SHP77 treated with DMSO at 0.1 percent for 48 hours (cell line): Measurements from ENCODE around the gene PRXL2A.

Experiments
- DNase-seq: peaks from one replicate; lab custom pipeline; 2025; lab: John Stamatoyannopoulos, UW

The PRXL2A gene

GRCh38 chr10:80444646-80445319 lies 36.4 kb downstream of the PRXL2A start:
- DNase-seq, result no peak

GRCh38 chr10:80447436-80448190 lies 39.3 kb downstream of the PRXL2A start:
- no peak for DNase-seq

- DNase-seq, result no peak
Measured at GRCh38 chr10:80448209-80448942, 40.0 kb downstream of the PRXL2A start.

GRCh38 chr10:80449520-80449919 lies 41.2 kb downstream of the PRXL2A start:
- DNase-seq, result no peak

- no peak for DNase-seq
Measured at GRCh38 chr10:80451132-80451531, 42.8 kb downstream of the PRXL2A start.

- no peak for DNase-seq
Measured at GRCh38 chr10:80452069-80452468, 43.7 kb downstream of the PRXL2A start.

GRCh38 chr10:80452640-80453039 lies 44.3 kb downstream of the PRXL2A start:
- DNase-seq, result no peak

GRCh38 chr10:80453056-80453841 lies 44.9 kb downstream of the PRXL2A start:
- DNase-seq, result no peak

GRCh38 chr10:80453842-80454512 lies 45.6 kb downstream of the PRXL2A start, which contains the start of gene TSPAN14:
Gene TSPAN14 (plus strand): TSS chr10:80454310. CDS start chr10:80489234, 34,924 bp downstream.
- no peak for DNase-seq

GRCh38 chr10:80454513-80455460 lies 46.4 kb downstream of the PRXL2A start:
- DNase-seq, result no peak

GRCh38 chr10:80455461-80456349 lies 47.4 kb downstream of the PRXL2A start:
- no peak for DNase-seq

- no peak for DNase-seq
Measured at GRCh38 chr10:80457554-80458262, 49.4 kb downstream of the PRXL2A start.

GRCh38 chr10:80458263-80458625 lies 49.9 kb downstream of the PRXL2A start:
- no peak for DNase-seq

- DNase-seq, result no peak
Measured at GRCh38 chr10:80458638-80459037, 50.3 kb downstream of the PRXL2A start.

GRCh38 chr10:80459047-80459865 lies 50.9 kb downstream of the PRXL2A start:
- DNase-seq, result no peak

- no peak for DNase-seq
Measured at GRCh38 chr10:80460399-80461207, 52.3 kb downstream of the PRXL2A start.
